ENCODE measurements around the gene BCKDHB.

DNA sequence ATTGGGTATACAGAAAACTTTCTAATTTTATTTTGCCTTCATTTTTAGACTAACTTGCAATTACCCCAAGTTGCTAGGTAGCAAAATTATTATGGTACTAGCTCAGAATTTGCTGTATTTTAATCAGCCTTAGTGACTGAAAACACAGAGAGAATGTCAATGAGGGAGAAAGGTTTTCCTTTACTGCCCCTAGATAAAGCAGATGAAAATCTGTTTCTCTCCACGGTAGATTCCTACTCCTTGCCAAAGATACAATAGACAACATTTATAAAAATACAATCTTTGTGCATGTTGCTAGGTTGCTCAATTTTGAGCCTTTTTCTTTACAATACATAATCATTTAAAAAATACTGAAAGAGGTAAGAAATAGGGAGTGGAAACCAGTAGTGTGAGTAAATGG lies 222.2 kb downstream of the BCKDHB start:
- TF ChIP-seq, protein P1, sequence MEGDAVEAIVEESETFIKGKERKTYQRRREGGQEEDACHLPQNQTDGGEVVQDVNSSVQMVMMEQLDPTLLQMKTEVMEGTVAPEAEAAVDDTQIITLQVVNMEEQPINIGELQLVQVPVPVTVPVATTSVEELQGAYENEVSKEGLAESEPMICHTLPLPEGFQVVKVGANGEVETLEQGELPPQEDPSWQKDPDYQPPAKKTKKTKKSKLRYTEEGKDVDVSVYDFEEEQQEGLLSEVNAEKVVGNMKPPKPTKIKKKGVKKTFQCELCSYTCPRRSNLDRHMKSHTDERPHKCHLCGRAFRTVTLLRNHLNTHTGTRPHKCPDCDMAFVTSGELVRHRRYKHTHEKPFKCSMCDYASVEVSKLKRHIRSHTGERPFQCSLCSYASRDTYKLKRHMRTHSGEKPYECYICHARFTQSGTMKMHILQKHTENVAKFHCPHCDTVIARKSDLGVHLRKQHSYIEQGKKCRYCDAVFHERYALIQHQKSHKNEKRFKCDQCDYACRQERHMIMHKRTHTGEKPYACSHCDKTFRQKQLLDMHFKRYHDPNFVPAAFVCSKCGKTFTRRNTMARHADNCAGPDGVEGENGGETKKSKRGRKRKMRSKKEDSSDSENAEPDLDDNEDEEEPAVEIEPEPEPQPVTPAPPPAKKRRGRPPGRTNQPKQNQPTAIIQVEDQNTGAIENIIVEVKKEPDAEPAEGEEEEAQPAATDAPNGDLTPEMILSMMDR (IDR thresholded peaks at IDR 0.05): no peak
- no peak for TF ChIP-seq POLR2A (IDR thresholded peaks at IDR 0.05)
